ENCODE measurements around the gene MRPL49. TPM values are rescaled to one million over a fixed set of nuclear protein-coding genes. Genes with fewer than 3 reads are reported as not detected.
A peak's percentile ranks its signal among the peaks of the same experiment; 100 is the strongest.

The MRPL49 gene
- total and polyA plus RNA-seq, 9 of the 15 experiments (the other 6 are each of a cell fraction or from before 2014, with no cell fraction given): 74.3 to 132 (median 91.2) TPM

GRCh38 chr11:65150509-65151299 lies 28.6 kb downstream of the MRPL49 start (continued):
- 0 out of 2 replicates have a peak, but pooled peaks have one; percentile 17 for TF ChIP-seq USF1 (CRISPR knock-in tag; IDR thresholded peaks at IDR 0.05)
- TF ChIP-seq MAFK (IDR thresholded peaks at IDR 0.05; ENCODE audit: low read length): peak; percentile 69
- peak; percentile 39; the same call in 1 of the 2 replicates for TF ChIP-seq NFIX (CRISPR knock-in tag; IDR thresholded peaks at IDR 0.05; ENCODE audit: low read depth)
- TF ChIP-seq, protein P1, sequence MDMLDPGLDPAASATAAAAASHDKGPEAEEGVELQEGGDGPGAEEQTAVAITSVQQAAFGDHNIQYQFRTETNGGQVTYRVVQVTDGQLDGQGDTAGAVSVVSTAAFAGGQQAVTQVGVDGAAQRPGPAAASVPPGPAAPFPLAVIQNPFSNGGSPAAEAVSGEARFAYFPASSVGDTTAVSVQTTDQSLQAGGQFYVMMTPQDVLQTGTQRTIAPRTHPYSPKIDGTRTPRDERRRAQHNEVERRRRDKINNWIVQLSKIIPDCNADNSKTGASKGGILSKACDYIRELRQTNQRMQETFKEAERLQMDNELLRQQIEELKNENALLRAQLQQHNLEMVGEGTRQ (CRISPR knock-in tag; IDR thresholded peaks at IDR 0.05): no peak
- 0 out of 2 replicates have a peak, but pooled peaks have one; percentile 32 for TF ChIP-seq TCF3 (CRISPR knock-in tag; IDR thresholded peaks at IDR 0.05)
- TF ChIP-seq MEIS2 (IDR thresholded peaks at IDR 0.05; ENCODE audit: partially characterized antibody): peak; percentile 60
- TF ChIP-seq NR2F6 (CRISPR knock-in tag; IDR thresholded peaks at IDR 0.05): no peak
- TF ChIP-seq, protein P2, sequence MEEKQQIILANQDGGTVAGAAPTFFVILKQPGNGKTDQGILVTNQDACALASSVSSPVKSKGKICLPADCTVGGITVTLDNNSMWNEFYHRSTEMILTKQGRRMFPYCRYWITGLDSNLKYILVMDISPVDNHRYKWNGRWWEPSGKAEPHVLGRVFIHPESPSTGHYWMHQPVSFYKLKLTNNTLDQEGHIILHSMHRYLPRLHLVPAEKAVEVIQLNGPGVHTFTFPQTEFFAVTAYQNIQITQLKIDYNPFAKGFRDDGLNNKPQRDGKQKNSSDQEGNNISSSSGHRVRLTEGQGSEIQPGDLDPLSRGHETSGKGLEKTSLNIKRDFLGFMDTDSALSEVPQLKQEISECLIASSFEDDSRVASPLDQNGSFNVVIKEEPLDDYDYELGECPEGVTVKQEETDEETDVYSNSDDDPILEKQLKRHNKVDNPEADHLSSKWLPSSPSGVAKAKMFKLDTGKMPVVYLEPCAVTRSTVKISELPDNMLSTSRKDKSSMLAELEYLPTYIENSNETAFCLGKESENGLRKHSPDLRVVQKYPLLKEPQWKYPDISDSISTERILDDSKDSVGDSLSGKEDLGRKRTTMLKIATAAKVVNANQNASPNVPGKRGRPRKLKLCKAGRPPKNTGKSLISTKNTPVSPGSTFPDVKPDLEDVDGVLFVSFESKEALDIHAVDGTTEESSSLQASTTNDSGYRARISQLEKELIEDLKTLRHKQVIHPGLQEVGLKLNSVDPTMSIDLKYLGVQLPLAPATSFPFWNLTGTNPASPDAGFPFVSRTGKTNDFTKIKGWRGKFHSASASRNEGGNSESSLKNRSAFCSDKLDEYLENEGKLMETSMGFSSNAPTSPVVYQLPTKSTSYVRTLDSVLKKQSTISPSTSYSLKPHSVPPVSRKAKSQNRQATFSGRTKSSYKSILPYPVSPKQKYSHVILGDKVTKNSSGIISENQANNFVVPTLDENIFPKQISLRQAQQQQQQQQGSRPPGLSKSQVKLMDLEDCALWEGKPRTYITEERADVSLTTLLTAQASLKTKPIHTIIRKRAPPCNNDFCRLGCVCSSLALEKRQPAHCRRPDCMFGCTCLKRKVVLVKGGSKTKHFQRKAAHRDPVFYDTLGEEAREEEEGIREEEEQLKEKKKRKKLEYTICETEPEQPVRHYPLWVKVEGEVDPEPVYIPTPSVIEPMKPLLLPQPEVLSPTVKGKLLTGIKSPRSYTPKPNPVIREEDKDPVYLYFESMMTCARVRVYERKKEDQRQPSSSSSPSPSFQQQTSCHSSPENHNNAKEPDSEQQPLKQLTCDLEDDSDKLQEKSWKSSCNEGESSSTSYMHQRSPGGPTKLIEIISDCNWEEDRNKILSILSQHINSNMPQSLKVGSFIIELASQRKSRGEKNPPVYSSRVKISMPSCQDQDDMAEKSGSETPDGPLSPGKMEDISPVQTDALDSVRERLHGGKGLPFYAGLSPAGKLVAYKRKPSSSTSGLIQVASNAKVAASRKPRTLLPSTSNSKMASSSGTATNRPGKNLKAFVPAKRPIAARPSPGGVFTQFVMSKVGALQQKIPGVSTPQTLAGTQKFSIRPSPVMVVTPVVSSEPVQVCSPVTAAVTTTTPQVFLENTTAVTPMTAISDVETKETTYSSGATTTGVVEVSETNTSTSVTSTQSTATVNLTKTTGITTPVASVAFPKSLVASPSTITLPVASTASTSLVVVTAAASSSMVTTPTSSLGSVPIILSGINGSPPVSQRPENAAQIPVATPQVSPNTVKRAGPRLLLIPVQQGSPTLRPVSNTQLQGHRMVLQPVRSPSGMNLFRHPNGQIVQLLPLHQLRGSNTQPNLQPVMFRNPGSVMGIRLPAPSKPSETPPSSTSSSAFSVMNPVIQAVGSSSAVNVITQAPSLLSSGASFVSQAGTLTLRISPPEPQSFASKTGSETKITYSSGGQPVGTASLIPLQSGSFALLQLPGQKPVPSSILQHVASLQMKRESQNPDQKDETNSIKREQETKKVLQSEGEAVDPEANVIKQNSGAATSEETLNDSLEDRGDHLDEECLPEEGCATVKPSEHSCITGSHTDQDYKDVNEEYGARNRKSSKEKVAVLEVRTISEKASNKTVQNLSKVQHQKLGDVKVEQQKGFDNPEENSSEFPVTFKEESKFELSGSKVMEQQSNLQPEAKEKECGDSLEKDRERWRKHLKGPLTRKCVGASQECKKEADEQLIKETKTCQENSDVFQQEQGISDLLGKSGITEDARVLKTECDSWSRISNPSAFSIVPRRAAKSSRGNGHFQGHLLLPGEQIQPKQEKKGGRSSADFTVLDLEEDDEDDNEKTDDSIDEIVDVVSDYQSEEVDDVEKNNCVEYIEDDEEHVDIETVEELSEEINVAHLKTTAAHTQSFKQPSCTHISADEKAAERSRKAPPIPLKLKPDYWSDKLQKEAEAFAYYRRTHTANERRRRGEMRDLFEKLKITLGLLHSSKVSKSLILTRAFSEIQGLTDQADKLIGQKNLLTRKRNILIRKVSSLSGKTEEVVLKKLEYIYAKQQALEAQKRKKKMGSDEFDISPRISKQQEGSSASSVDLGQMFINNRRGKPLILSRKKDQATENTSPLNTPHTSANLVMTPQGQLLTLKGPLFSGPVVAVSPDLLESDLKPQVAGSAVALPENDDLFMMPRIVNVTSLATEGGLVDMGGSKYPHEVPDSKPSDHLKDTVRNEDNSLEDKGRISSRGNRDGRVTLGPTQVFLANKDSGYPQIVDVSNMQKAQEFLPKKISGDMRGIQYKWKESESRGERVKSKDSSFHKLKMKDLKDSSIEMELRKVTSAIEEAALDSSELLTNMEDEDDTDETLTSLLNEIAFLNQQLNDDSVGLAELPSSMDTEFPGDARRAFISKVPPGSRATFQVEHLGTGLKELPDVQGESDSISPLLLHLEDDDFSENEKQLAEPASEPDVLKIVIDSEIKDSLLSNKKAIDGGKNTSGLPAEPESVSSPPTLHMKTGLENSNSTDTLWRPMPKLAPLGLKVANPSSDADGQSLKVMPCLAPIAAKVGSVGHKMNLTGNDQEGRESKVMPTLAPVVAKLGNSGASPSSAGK (IDR thresholded peaks at IDR 0.05): no peak; the same call in 1 of the 2 replicates
- TF ChIP-seq KLF10 (CRISPR knock-in tag; IDR thresholded peaks at IDR 0.05): no peak
- TF ChIP-seq PHF20 (IDR thresholded peaks at IDR 0.05; ENCODE audit: partially characterized antibody): peak; percentile 47
- TF ChIP-seq HNRNPH1 (optimal IDR thresholded peaks at IDR 0.05; ENCODE audit: low read depth, low read length): no peak
- 0 out of 2 replicates have a peak, but pooled peaks have one; percentile 28 for TF ChIP-seq ELF1 (tag; IDR thresholded peaks at IDR 0.05)
- no peak for TF ChIP-seq ZNF76 (CRISPR knock-in tag; IDR thresholded peaks at IDR 0.05; ENCODE audit: borderline replicate concordance)
- peak; percentile 57 for TF ChIP-seq RBFOX2 (IDR thresholded peaks at IDR 0.05; ENCODE audit: low read depth, low read length)
- TF ChIP-seq TAF7 (tag; IDR thresholded peaks at IDR 0.05): no peak
- no peak for TF ChIP-seq CBFA2T3 (IDR thresholded peaks at IDR 0.05)
